H9 (cell line): ENCODE results near the gene HS3ST4. TPM values are rescaled to one million over a fixed set of nuclear protein-coding genes. Genes with fewer than 3 reads are reported as not detected.

Source experiments
- DNase-seq: peaks from one replicate; pipeline ENCODE4 v3.0.0-alpha.2; 2017
- H2AFZ ChIP-seq: one replicate; pipeline ENCODE4 v1.6.1; 2013; ENCODE audit warnings: mild to moderate bottlenecking, low read length, control low read depth, moderate library complexity
- H2AK5ac ChIP-seq: 2 replicates; pipeline ENCODE4 v1.6.1; 2013; ENCODE audit warnings: low read length, control low read depth, mixed read lengths; ENCODE audit not compliant: insufficient read length
- H2BK120ac ChIP-seq: one replicate; pipeline ENCODE4 v1.6.1; 2013; ENCODE audit warnings: low read depth, mild to moderate bottlenecking, low read length, control low read depth, inconsistent platforms; ENCODE audit not compliant: poor library complexity, severe bottlenecking
- H2BK12ac ChIP-seq: 2 replicates; pipeline ENCODE4 v1.6.1; 2013; ENCODE audit warnings: low read length, control low read depth, mixed read lengths, low read depth; ENCODE audit not compliant: insufficient read length
- H2BK15ac ChIP-seq: 2 replicates; pipeline ENCODE4 v1.6.1; 2013; ENCODE audit warnings: low read depth, low read length, control low read depth
- H2BK20ac ChIP-seq: one replicate; pipeline ENCODE4 v1.6.1; 2013; ENCODE audit warnings: low read depth, mild to moderate bottlenecking, low read length, control low read depth, inconsistent platforms; ENCODE audit not compliant: poor library complexity, severe bottlenecking
- H2BK5ac ChIP-seq: 2 replicates; pipeline ENCODE4 v1.6.1; 2013; ENCODE audit warnings: low read length, control low read depth, mixed read lengths; ENCODE audit not compliant: insufficient read length
- H3K14ac ChIP-seq: 2 replicates; pipeline ENCODE4 v1.6.1; 2013; ENCODE audit warnings: low read length, control low read depth; ENCODE audit not compliant: insufficient read depth
- H3K18ac ChIP-seq: 2 replicates; pipeline ENCODE4 v1.6.1; 2013; ENCODE audit warnings: low read depth, mild to moderate bottlenecking, mixed read lengths, low read length, control low read depth; ENCODE audit not compliant: insufficient read length
- H3K23ac ChIP-seq: 2 replicates; pipeline ENCODE4 v1.6.1; 2013; ENCODE audit warnings: low read length, control low read depth, mixed read lengths, low read depth; ENCODE audit not compliant: insufficient read length
- H3K23me2 ChIP-seq: 2 replicates; pipeline ENCODE4 v1.6.1; 2013; ENCODE audit warnings: low read depth, mild to moderate bottlenecking, mixed read lengths, low read length, control low read depth; ENCODE audit not compliant: insufficient read length, poor library complexity, severe bottlenecking
- H3K27ac ChIP-seq: 2 replicates; pipeline ENCODE4 v1.5.1; 2013; ENCODE audit warnings: low read length, control low read depth, mixed read lengths, low read depth; ENCODE audit not compliant: insufficient read length
- H3K27me3 ChIP-seq: 2 replicates; pipeline ENCODE4 v1.6.1; 2013; ENCODE audit warnings: low read length, control low read depth, inconsistent platforms; ENCODE audit not compliant: insufficient read depth
- H3K4ac ChIP-seq: 2 replicates; pipeline ENCODE4 v1.6.1; 2013; ENCODE audit warnings: low read depth, mild to moderate bottlenecking, control low read depth, inconsistent platforms, low read length, moderate library complexity
- H3K4me1 ChIP-seq: 2 replicates; pipeline ENCODE4 v1.6.1; 2013; ENCODE audit warnings: low read length, control low read depth, inconsistent platforms; ENCODE audit not compliant: insufficient read depth
- H3K4me2 ChIP-seq: 2 replicates; pipeline ENCODE4 v1.6.1; 2013; ENCODE audit warnings: low read length, control low read depth, mixed read lengths; ENCODE audit not compliant: insufficient read length, insufficient read depth
- H3K56ac ChIP-seq: 2 replicates; pipeline ENCODE4 v1.6.1; 2013; ENCODE audit warnings: low read depth, mild to moderate bottlenecking, mixed read lengths, low read length, control low read depth; ENCODE audit not compliant: insufficient read length
- H3K79me1 ChIP-seq: 2 replicates; pipeline ENCODE4 v1.6.1; 2013; ENCODE audit warnings: low read depth, mild to moderate bottlenecking, moderate library complexity, low read length, control low read depth, inconsistent platforms; ENCODE audit not compliant: insufficient read depth, poor library complexity, severe bottlenecking
- H3K79me2 ChIP-seq: 2 replicates; pipeline ENCODE4 v1.6.1; 2013; ENCODE audit warnings: low read length, control low read depth, inconsistent platforms; ENCODE audit not compliant: insufficient read depth
- H3K9ac ChIP-seq: 2 replicates; pipeline ENCODE4 v1.6.1; 2013; ENCODE audit warnings: low read length, control low read depth, mixed read lengths; ENCODE audit not compliant: insufficient read length; ENCODE audit errors: extremely low read depth
- H3K9me3 ChIP-seq: one replicate; pipeline ENCODE4 v1.6.1; 2013; ENCODE audit warnings: low read depth, low read length, inconsistent platforms; ENCODE audit not compliant: control insufficient read depth
- H3T11ph ChIP-seq: one replicate; pipeline ENCODE4 v1.6.1; 2013; ENCODE audit warnings: mild to moderate bottlenecking, low read length, control low read depth, inconsistent platforms
- H4K20me1 ChIP-seq: one replicate; pipeline ENCODE4 v1.6.1; 2013; ENCODE audit not compliant: control insufficient read depth, insufficient read length, insufficient read depth
- H4K5ac ChIP-seq: 2 replicates; pipeline ENCODE4 v1.6.1; 2013; ENCODE audit warnings: low read depth, mild to moderate bottlenecking, mixed read lengths, low read length, control low read depth; ENCODE audit not compliant: insufficient read length
- H4K8ac ChIP-seq: replicated peaks from 2 replicates; pipeline ENCODE4 v1.6.1; 2013; ENCODE audit warnings: low read length, control low read depth, mixed read lengths, low read depth; ENCODE audit not compliant: insufficient read length
- H4K91ac ChIP-seq: 2 replicates; pipeline ENCODE4 v1.6.1; 2013; ENCODE audit warnings: low read depth, mild to moderate bottlenecking, moderate library complexity, mixed read lengths, low read length, control low read depth; ENCODE audit not compliant: insufficient read length
- H3K27ac Mint-ChIP-seq, 3 experiments: 2 replicates in 2 of 3; 3 replicates in 1 of 3; pipeline ENCODE4 v1.8.0; 2020 to 2021; ENCODE audit warnings: mixed read lengths in 3 of 3, mild to moderate bottlenecking in 1 of 3, moderate library complexity in 1 of 3
- H3K27me3 Mint-ChIP-seq: 2 replicates; pipeline ENCODE4 v1.8.0; 2021; ENCODE audit warnings: low read depth, mild to moderate bottlenecking, moderate library complexity, mixed read lengths
- H3K36me3 Mint-ChIP-seq, 3 experiments: 2 replicates in 2 of 3; 3 replicates in 1 of 3; pipeline ENCODE4 v1.8.0; 2020 to 2021; ENCODE audit warnings: low read depth in 3 of 3, mixed read lengths in 3 of 3; ENCODE audit not compliant: insufficient read depth in 1 of 3
- H3K4me1 Mint-ChIP-seq, 2 experiments: 2 replicates each; pipeline ENCODE4 v1.8.0; 2020; ENCODE audit warnings: mixed read lengths in 2 of 2
- H3K4me3 Mint-ChIP-seq, 2 experiments: 2 replicates in 1 of 2; 3 replicates in 1 of 2; pipeline ENCODE4 v1.8.0; 2020 to 2021; ENCODE audit warnings: mild to moderate bottlenecking in 2 of 2, mixed read lengths in 2 of 2, moderate library complexity in 1 of 2
- H3K9me3 Mint-ChIP-seq, 2 experiments: 2 replicates in 1 of 2; 3 replicates in 1 of 2; pipeline ENCODE4 v1.8.0; 2020; ENCODE audit warnings: mild to moderate bottlenecking in 2 of 2, mixed read lengths in 2 of 2, moderate library complexity in 1 of 2
- WGBS: extraction: QIAGEN DNeasy Blood & Tissue Kit; methylation state at CpG from one replicate; pipeline ENCODE4 v1.1.7; 2013; ENCODE audit warnings: missing lambda C conversion rate, low lambda C conversion rate, mixed read lengths; ENCODE audit not compliant: insufficient read length; ENCODE audit errors: extremely low coverage; 5-methylcytosine and 5-hydroxymethylcytosine counted together
- total RNA-seq: library from RNA; stranded (reverse); gene quantifications from 2 replicates; pipeline ENCODE4 v1.2.1, GENCODE V29; 2021
- TF ChIP-seq, protein P1 (sequence below): fragments of 200-600 bp; sonication (generic); conservative IDR thresholded peaks from 3 replicates; pipeline ENCODE4 v1.8.0; 2021; ENCODE audit warnings: antibody characterized with exemption, mild to moderate bottlenecking

HS3ST4 gene
- total RNA-seq, 1 experiment from 2014 or later, result 1.7 TPM

DNA sequence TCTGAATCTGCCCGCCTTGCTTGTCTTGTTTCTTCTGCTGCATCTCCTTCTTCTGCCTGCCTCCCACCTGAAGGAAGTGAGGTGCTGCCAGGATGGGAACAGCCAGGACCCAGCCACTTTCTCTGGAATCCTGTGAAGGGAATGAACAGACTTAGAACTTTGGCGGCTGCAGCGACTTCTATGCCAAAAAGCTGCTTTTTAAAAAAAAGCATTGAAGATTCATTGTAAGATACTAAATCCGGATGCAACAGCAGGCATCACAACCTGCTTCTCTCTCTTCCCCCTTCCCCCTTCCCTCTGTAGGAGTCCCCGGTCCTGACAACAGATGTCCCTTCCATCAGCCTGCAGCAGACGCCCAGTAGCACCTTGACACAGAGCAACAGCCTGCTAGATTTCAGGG is 176.3 kb downstream of the HS3ST4 start:
- H3K14ac ChIP-seq, result no peak overlapping the region
- H3K27ac ChIP-seq, result no peak overlapping the region
- no peak overlapping the region for H4K91ac ChIP-seq
- no peak overlapping the region for H2BK12ac ChIP-seq
- H3T11ph ChIP-seq, result no peak overlapping the region
- TF ChIP-seq, protein P1, sequence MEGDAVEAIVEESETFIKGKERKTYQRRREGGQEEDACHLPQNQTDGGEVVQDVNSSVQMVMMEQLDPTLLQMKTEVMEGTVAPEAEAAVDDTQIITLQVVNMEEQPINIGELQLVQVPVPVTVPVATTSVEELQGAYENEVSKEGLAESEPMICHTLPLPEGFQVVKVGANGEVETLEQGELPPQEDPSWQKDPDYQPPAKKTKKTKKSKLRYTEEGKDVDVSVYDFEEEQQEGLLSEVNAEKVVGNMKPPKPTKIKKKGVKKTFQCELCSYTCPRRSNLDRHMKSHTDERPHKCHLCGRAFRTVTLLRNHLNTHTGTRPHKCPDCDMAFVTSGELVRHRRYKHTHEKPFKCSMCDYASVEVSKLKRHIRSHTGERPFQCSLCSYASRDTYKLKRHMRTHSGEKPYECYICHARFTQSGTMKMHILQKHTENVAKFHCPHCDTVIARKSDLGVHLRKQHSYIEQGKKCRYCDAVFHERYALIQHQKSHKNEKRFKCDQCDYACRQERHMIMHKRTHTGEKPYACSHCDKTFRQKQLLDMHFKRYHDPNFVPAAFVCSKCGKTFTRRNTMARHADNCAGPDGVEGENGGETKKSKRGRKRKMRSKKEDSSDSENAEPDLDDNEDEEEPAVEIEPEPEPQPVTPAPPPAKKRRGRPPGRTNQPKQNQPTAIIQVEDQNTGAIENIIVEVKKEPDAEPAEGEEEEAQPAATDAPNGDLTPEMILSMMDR, result no peak
- no peak overlapping the region for H4K5ac ChIP-seq
- Mint-ChIP-seq H3K27ac (peak overlapping the region in 2 of 3 experiments; percentile 25 to 63; a peak in 4 of 7 replicates), H3K9me3 (peaks cover 3 to 4% of the 10 kb centered on the region in 2 experiments; a peak in 3 of 5 replicates), H3K4me1 (peaks cover 17 to 23% of the 10 kb centered on the region in 2 experiments), H3K4me3 (peak overlapping the region in 1 of 2 experiments; percentile 61; a peak in 1 of 5 replicates), H3K36me3 (peaks cover 0 to 7% (median 5%) of the 10 kb centered on the region in 3 experiments; a peak in 4 of 7 replicates), H3K27me3 (no peaks in the 10 kb centered on the region; the same call in none of the 2 replicates)
- no peak overlapping the region for H2BK15ac ChIP-seq
- no peaks in the 10 kb centered on the region for H3K27me3 ChIP-seq
- no peak overlapping the region for H3K4ac ChIP-seq
- no peak overlapping the region for H2AK5ac ChIP-seq
- H3K9ac ChIP-seq, result no peak overlapping the region
- H3K23me2 ChIP-seq, result no peaks in the 10 kb centered on the region
- no peak overlapping the region for H3K23ac ChIP-seq
- H4K20me1 ChIP-seq, result no peaks in the 10 kb centered on the region
- H3K9me3 ChIP-seq, result no peaks in the 10 kb centered on the region
- H2AFZ ChIP-seq, result no peak overlapping the region
- no peak overlapping the region for H3K18ac ChIP-seq
- H4K8ac ChIP-seq, result no peak overlapping the region
- H2BK20ac ChIP-seq, result no peak overlapping the region
- no peak overlapping the region for H2BK120ac ChIP-seq
- WGBS, result no CpG with 5 or more reads among the region's 6 CpGs
- H3K56ac ChIP-seq, result no peak overlapping the region
- no peaks in the 10 kb centered on the region for H3K79me1 ChIP-seq
- H3K4me2 ChIP-seq, result no peak overlapping the region
- H3K79me2 ChIP-seq, result no peaks in the 10 kb centered on the region
- DNase-seq, result no peak
- H2BK5ac ChIP-seq, result no peak overlapping the region
- H3K4me1 ChIP-seq, result peaks cover 9% of the 10 kb centered on the region; the same call in 1 of the 2 replicates
